HEK293 (cell line): Measurements from ENCODE around the gene MOB2.

Experiments
- CTCF ChIA-PET: fragments of 350-600 bp; formaldehyde crosslinking; extraction: SDS; loops from one replicate; lab custom pipeline; 2021; ENCODE audit warnings: antibody characterized with exemption; lab: Yijun Ruan, JAX
- POLR2A ChIA-PET: fragments of 300-600 bp; formaldehyde crosslinking; extraction: SDS; loops from one replicate; lab custom pipeline; 2020; ENCODE audit warnings: antibody characterized with exemption, inconsistent platforms; lab: Yijun Ruan, JAX
- H3K27ac ChIP-seq: fragments of 200-500 bp; sonication (Bioruptor generic); 2 replicates; pipeline ENCODE4 v1.5.1; 2014; ENCODE audit warnings: low read depth, low read length, control low read depth, inconsistent platforms; ENCODE audit errors: extremely low read depth
- H3K36me3 ChIP-seq, 2 experiments: fragments of 200-500 bp in 1 of 2; sonication (Bioruptor generic) in 1 of 2; 1 replicate in 1 of 2; 2 replicates in 1 of 2; pipeline ENCODE4 v1.5.1; 2014 to 2017; ENCODE audit warnings: inconsistent platforms in 2 of 2, low read length in 2 of 2; ENCODE audit not compliant: control insufficient read depth in 2 of 2, insufficient read depth in 1 of 2
- H3K4me1 ChIP-seq: fragments of 200-500 bp; sonication (Bioruptor generic); 2 replicates; pipeline ENCODE4 v1.5.1; 2014; ENCODE audit warnings: mild to moderate bottlenecking, low read length, inconsistent platforms; ENCODE audit not compliant: control insufficient read depth, insufficient read depth
- H3K4me3 ChIP-seq: 2 replicates; pipeline ENCODE4 v1.5.1; 2011; ENCODE audit warnings: low read depth, mild to moderate bottlenecking, control low read depth, low read length, moderate library complexity
- H3K9me3 ChIP-seq: fragments of 200-500 bp; sonication (Bioruptor generic); 2 replicates; pipeline ENCODE4 v1.5.1; 2014; ENCODE audit warnings: low read depth, low read length, inconsistent platforms; ENCODE audit not compliant: control insufficient read depth, insufficient read depth
- GLI2 ChIP-seq: fragments of 450-650 bp; formaldehyde crosslinking; IDR thresholded peaks from 2 replicates; pipeline ENCODE4; 2017; ENCODE audit warnings: missing biosample characterization, missing genetic modification characterization, low read depth, borderline replicate concordance
- GLIS1 ChIP-seq: fragments of 450-650 bp; formaldehyde crosslinking; IDR thresholded peaks from 2 replicates; pipeline ENCODE4 v1.5.1; 2016; ENCODE audit warnings: missing biosample characterization, missing genetic modification characterization
- HOXC10 ChIP-seq: sonication (generic); formaldehyde crosslinking; IDR thresholded peaks from 2 replicates; pipeline ENCODE4 v1.8.1; 2023; ENCODE audit warnings: mild to moderate bottlenecking, missing genetic modification reagents
- KLF1 ChIP-seq: fragments of 450-650 bp; formaldehyde crosslinking; IDR thresholded peaks from 2 replicates; pipeline ENCODE4 v1.5.1; 2016; ENCODE audit warnings: missing biosample characterization, missing genetic modification characterization
- SCRT1 ChIP-seq: fragments of 450-650 bp; formaldehyde crosslinking; IDR thresholded peaks from 2 replicates; pipeline ENCODE4 v1.5.1; 2016; ENCODE audit warnings: missing biosample characterization, missing genetic modification characterization, borderline replicate concordance
- TCF7L2 ChIP-seq: IDR thresholded peaks from 2 replicates; pipeline ENCODE4 v1.6.1; 2011; ENCODE audit warnings: low read depth, mild to moderate bottlenecking, inconsistent platforms, low read length, moderate library complexity, borderline replicate concordance
- WT1 ChIP-seq: fragments of 450-650 bp; formaldehyde crosslinking; IDR thresholded peaks from 2 replicates; pipeline ENCODE4 v1.5.1; 2016; ENCODE audit warnings: missing biosample characterization, missing genetic modification characterization
- YY1 ChIP-seq: fragments of 450-650 bp; formaldehyde crosslinking; IDR thresholded peaks from 2 replicates; pipeline ENCODE4 v1.5.1; 2018; ENCODE audit warnings: missing biosample characterization, missing genetic modification characterization
- ZBTB20 ChIP-seq: fragments of 450-650 bp; formaldehyde crosslinking; IDR thresholded peaks from 2 replicates; pipeline ENCODE4 v1.5.1; 2016; ENCODE audit warnings: missing biosample characterization, missing genetic modification characterization
- ZBTB48 ChIP-seq: fragments of 450-650 bp; formaldehyde crosslinking; IDR thresholded peaks from 2 replicates; pipeline ENCODE4 v1.5.1; 2016; ENCODE audit warnings: missing biosample characterization, missing genetic modification characterization
- ZFP41 ChIP-seq: fragments of 450-650 bp; formaldehyde crosslinking; IDR thresholded peaks from 2 replicates; pipeline ENCODE4 v1.5.1; 2016; ENCODE audit warnings: missing biosample characterization, missing genetic modification characterization, borderline replicate concordance
- ZNF121 ChIP-seq: fragments of 450-650 bp; formaldehyde crosslinking; IDR thresholded peaks from 2 replicates; pipeline ENCODE4 v1.5.1; 2016; ENCODE audit warnings: missing biosample characterization, missing genetic modification characterization
- ZNF174 ChIP-seq: fragments of 450-650 bp; formaldehyde crosslinking; IDR thresholded peaks from 2 replicates; pipeline ENCODE4 v1.5.0; 2017; ENCODE audit warnings: missing biosample characterization, mild to moderate bottlenecking, missing genetic modification characterization
- ZNF391 ChIP-seq: fragments of 450-650 bp; formaldehyde crosslinking; IDR thresholded peaks from 2 replicates; pipeline ENCODE4 v1.5.1; 2016; ENCODE audit warnings: low read depth, missing biosample characterization, missing genetic modification characterization, borderline replicate concordance
- ZNF394 ChIP-seq: fragments of 450-650 bp; formaldehyde crosslinking; IDR thresholded peaks from 2 replicates; pipeline ENCODE4 v1.5.1; 2016; ENCODE audit warnings: missing biosample characterization, missing genetic modification characterization, mild to moderate bottlenecking, moderate library complexity, borderline replicate concordance
- ZNF555 ChIP-seq: fragments of 450-650 bp; formaldehyde crosslinking; conservative IDR thresholded peaks from 2 replicates; pipeline ENCODE4 v1.5.1; 2017; ENCODE audit warnings: missing biosample characterization, mild to moderate bottlenecking, missing genetic modification characterization, inconsistent platforms
- ZNF596 ChIP-seq: fragments of 450-650 bp; IDR thresholded peaks from 2 replicates; pipeline ENCODE4 v1.5.0; 2018; ENCODE audit warnings: missing biosample characterization, mild to moderate bottlenecking, missing genetic modification characterization, moderate library complexity
- ZNF830 ChIP-seq: fragments of 450-650 bp; IDR thresholded peaks from 2 replicates; pipeline ENCODE4 v1.5.0; 2018; ENCODE audit warnings: missing biosample characterization, missing genetic modification characterization, low read depth, mild to moderate bottlenecking, moderate library complexity
- TF ChIP-seq, protein P1 (sequence below): fragments of 450-650 bp; formaldehyde crosslinking; IDR thresholded peaks from 2 replicates; pipeline ENCODE4 v1.5.1; 2016; ENCODE audit warnings: missing biosample characterization, missing genetic modification characterization
- TF ChIP-seq, protein P2 (sequence below): fragments of 450-650 bp; formaldehyde crosslinking; IDR thresholded peaks from 2 replicates; pipeline ENCODE4 v1.5.1; 2016; ENCODE audit warnings: missing biosample characterization, missing genetic modification characterization, borderline replicate concordance
- TF ChIP-seq, protein P3 (sequence below): fragments of 450-650 bp; formaldehyde crosslinking; conservative IDR thresholded peaks from 2 replicates; pipeline ENCODE4 v1.5.1; 2016; ENCODE audit warnings: low read depth, missing biosample characterization, missing genetic modification characterization
- TF ChIP-seq, protein P4 (sequence below): fragments of 450-650 bp; formaldehyde crosslinking; IDR thresholded peaks from 2 replicates; pipeline ENCODE4 v1.5.1; 2017; ENCODE audit warnings: missing biosample characterization, missing genetic modification characterization

MOB2 gene

DNA sequence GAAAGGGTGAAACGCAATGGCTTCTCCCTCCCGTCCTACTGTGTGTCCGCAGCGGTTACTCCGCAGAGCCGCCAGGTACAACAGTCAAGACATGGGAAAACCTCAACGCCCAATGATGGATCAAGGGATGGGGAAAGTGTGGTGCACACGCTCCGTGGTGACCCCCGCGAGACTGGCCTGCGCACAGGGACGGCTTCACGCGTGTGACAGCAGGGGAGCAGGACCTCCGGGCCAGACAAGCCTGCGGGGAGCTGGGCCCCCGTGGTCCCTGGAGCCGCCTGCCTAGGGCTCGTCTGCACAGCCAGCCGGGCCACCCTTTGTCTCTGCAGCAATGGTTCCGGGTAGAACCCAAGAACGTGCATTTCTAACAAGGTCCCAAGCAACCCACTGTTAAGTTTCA lies 31.7 kb upstream of the MOB2 start:
- POLR2A ChIA-PET, result no interaction called here
- no peak overlapping the region for H3K27ac ChIP-seq
- TF ChIP-seq ZNF596 (tag by site-specific recombination) (no peak), ZNF174 (tag by site-specific recombination) (no peak), GLI2 (tag by site-specific recombination) (no peak), TCF7L2 (no peak), ZNF830 (tag by site-specific recombination) (no peak), KLF1 (tag by site-specific recombination) (no peak), GLIS1 (no peak), ZBTB48 (tag by site-specific recombination) (no peak), YY1 (tag by site-specific recombination) (no peak)
- TF ChIP-seq, protein P1, sequence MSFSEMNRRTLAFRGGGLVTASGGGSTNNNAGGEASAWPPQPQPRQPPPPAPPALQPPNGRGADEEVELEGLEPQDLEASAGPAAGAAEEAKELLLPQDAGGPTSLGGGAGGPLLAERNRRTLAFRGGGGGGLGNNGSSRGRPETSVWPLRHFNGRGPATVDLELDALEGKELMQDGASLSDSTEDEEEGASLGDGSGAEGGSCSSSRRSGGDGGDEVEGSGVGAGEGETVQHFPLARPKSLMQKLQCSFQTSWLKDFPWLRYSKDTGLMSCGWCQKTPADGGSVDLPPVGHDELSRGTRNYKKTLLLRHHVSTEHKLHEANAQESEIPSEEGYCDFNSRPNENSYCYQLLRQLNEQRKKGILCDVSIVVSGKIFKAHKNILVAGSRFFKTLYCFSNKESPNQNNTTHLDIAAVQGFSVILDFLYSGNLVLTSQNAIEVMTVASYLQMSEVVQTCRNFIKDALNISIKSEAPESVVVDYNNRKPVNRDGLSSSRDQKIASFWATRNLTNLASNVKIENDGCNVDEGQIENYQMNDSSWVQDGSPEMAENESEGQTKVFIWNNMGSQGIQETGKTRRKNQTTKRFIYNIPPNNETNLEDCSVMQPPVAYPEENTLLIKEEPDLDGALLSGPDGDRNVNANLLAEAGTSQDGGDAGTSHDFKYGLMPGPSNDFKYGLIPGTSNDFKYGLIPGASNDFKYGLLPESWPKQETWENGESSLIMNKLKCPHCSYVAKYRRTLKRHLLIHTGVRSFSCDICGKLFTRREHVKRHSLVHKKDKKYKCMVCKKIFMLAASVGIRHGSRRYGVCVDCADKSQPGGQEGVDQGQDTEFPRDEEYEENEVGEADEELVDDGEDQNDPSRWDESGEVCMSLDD, result no peak
- TF ChIP-seq, protein P2, sequence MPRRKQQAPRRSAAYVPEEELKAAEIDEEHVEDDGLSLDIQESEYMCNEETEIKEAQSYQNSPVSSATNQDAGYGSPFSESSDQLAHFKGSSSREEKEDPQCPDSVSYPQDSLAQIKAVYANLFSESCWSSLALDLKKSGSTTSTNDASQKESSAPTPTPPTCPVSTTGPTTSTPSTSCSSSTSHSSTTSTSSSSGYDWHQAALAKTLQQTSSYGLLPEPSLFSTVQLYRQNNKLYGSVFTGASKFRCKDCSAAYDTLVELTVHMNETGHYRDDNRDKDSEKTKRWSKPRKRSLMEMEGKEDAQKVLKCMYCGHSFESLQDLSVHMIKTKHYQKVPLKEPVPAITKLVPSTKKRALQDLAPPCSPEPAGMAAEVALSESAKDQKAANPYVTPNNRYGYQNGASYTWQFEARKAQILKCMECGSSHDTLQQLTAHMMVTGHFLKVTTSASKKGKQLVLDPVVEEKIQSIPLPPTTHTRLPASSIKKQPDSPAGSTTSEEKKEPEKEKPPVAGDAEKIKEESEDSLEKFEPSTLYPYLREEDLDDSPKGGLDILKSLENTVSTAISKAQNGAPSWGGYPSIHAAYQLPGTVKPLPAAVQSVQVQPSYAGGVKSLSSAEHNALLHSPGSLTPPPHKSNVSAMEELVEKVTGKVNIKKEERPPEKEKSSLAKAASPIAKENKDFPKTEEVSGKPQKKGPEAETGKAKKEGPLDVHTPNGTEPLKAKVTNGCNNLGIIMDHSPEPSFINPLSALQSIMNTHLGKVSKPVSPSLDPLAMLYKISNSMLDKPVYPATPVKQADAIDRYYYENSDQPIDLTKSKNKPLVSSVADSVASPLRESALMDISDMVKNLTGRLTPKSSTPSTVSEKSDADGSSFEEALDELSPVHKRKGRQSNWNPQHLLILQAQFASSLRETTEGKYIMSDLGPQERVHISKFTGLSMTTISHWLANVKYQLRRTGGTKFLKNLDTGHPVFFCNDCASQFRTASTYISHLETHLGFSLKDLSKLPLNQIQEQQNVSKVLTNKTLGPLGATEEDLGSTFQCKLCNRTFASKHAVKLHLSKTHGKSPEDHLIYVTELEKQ (tag by site-specific recombination), result no peak
- TF ChIP-seq, protein P3, sequence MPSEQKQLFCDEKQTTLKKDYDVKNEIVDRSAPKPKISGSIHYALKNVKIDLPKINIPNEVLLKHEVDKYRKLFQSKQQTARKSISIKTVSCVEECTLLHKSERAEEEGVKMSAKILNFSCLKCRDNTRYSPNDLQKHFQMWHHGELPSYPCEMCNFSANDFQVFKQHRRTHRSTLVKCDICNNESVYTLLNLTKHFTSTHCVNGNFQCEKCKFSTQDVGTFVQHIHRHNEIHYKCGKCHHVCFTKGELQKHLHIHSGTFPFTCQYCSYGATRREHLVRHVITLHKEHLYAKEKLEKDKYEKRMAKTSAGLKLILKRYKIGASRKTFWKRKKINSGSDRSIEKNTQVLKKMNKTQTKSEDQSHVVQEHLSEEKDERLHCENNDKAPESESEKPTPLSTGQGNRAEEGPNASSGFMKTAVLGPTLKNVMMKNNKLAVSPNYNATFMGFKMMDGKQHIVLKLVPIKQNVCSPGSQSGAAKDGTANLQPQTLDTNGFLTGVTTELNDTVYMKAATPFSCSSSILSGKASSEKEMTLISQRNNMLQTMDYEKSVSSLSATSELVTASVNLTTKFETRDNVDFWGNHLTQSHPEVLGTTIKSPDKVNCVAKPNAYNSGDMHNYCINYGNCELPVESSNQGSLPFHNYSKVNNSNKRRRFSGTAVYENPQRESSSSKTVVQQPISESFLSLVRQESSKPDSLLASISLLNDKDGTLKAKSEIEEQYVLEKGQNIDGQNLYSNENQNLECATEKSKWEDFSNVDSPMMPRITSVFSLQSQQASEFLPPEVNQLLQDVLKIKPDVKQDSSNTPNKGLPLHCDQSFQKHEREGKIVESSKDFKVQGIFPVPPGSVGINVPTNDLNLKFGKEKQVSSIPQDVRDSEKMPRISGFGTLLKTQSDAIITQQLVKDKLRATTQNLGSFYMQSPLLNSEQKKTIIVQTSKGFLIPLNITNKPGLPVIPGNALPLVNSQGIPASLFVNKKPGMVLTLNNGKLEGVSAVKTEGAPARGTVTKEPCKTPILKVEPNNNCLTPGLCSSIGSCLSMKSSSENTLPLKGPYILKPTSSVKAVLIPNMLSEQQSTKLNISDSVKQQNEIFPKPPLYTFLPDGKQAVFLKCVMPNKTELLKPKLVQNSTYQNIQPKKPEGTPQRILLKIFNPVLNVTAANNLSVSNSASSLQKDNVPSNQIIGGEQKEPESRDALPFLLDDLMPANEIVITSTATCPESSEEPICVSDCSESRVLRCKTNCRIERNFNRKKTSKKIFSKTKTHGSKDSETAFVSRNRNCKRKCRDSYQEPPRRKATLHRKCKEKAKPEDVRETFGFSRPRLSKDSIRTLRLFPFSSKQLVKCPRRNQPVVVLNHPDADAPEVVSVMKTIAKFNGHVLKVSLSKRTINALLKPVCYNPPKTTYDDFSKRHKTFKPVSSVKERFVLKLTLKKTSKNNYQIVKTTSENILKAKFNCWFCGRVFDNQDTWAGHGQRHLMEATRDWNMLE, result no peak
- no peaks in the 10 kb centered on the region for H3K9me3 ChIP-seq
- CTCF ChIA-PET, result no interaction called here
- H3K4me1 ChIP-seq, result no peaks in the 10 kb centered on the region
- H3K4me3 ChIP-seq, result no peak overlapping the region
- no peaks in the 10 kb centered on the region for H3K36me3 ChIP-seq

DNA sequence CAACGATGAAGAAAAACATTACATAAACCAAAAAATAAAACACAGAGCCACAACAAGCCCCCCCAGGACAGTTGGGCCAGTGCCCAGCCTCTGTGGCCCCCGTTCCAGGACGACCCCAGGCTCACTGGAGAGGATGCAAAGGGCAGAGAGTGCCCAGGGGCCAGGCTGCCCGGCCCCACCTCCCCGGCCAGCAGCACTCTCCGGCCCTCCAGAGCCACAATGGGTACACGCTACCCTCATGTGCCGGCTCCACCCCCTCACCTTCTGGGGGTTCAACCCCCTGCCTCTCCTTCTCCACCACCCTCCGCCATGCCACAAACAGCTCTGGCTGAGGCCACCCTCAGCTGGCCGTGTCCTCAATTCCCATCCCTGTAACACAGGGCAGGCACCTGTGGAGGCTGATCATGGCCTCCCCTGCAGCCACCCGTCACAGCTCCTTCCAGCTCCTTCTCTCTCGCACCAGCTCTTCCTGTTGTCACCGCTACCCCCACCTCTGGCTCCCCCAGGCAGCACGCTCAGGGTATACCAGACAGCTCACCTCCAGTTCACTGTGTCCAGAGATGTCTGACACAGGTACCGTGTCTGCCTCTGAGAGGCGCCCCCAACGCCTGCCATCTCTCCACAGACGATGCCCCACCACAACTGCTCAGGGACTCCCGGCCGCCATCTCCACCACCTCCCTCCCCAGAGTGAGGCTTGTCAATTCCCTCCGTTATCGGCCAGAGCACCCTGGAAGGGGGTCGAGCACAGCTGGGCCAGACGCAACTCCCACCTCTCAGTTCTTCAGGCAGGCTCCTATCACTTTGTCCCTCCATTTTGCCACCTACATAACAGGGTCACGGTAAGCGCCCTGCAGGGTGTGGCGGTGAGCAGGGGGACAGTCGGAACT lies 30.8 kb upstream of the MOB2 start:
- POLR2A ChIA-PET, result no interaction called here
- Histone ChIP-seq H3K9me3 (no peaks in the 10 kb centered on the region), H3K36me3 (no peaks in the 10 kb centered on the region), H3K4me3 (no peak overlapping the region), H3K27ac (no peak overlapping the region), H3K4me1 (no peaks in the 10 kb centered on the region)
- CTCF ChIA-PET, result interaction anchor here (0.7 kb wide), 1 partner anchor 58 kb away, joined by 3 read pairs; no protein-coding TSS in a partner anchor
- TF ChIP-seq ZNF391, result no peak
- TF ChIP-seq ZBTB20 (tag by site-specific recombination), result no peak
- no peak for TF ChIP-seq ZNF555 (tag by site-specific recombination)
- no peak for TF ChIP-seq ZFP41 (tag by site-specific recombination)
- peak; percentile 31; the same call in 1 of the 2 replicates for TF ChIP-seq SCRT1
- no peak for TF ChIP-seq ZBTB48 (tag by site-specific recombination)
- no peak for TF ChIP-seq ZNF121 (tag by site-specific recombination)
- TF ChIP-seq ZNF394 (tag by site-specific recombination), result no peak
- TF ChIP-seq, protein P4, sequence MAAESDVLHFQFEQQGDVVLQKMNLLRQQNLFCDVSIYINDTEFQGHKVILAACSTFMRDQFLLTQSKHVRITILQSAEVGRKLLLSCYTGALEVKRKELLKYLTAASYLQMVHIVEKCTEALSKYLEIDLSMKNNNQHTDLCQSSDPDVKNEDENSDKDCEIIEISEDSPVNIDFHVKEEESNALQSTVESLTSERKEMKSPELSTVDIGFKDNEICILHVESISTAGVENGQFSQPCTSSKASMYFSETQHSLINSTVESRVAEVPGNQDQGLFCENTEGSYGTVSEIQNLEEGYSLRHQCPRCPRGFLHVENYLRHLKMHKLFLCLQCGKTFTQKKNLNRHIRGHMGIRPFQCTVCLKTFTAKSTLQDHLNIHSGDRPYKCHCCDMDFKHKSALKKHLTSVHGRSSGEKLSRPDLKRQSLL (tag by site-specific recombination), result no peak
- TF ChIP-seq WT1, result no peak
- TF ChIP-seq HOXC10, result no peak
